D341Med (cell line): Measurements from ENCODE around the gene KIF26B.
"Not testable (repeated sequence)": the region's sequence is repeated elsewhere in the genome, so short reads cannot be mapped to it uniquely, and the experiment has no call there.

Experiments
- DNase-seq: peaks from one replicate; pipeline ENCODE4 v3.0.0; 2012; ENCODE audit warnings: low spot score

KIF26B gene

DNA sequence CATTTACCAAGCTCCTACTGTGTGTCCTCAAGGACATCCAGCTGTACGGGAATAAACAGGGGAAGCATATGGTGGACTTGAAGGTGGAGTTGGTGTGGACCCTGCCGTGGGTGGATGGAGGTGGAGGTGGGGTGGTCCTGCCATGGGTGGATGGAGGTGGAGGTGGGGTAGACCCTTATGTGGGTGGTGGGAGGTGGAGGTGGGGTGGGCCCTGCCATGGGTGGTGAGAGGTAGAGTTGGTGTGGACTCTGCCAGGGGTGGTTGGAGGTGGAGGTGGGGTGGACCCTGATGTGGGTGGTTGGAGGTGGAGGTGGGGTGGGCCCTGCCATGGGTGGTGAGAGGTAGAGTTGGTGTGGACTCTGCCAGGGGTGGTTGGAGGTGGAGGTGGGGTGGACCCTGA is 169.0 kb downstream of the KIF26B start:
- DNase-seq, result not testable (repeated sequence)

DNA sequence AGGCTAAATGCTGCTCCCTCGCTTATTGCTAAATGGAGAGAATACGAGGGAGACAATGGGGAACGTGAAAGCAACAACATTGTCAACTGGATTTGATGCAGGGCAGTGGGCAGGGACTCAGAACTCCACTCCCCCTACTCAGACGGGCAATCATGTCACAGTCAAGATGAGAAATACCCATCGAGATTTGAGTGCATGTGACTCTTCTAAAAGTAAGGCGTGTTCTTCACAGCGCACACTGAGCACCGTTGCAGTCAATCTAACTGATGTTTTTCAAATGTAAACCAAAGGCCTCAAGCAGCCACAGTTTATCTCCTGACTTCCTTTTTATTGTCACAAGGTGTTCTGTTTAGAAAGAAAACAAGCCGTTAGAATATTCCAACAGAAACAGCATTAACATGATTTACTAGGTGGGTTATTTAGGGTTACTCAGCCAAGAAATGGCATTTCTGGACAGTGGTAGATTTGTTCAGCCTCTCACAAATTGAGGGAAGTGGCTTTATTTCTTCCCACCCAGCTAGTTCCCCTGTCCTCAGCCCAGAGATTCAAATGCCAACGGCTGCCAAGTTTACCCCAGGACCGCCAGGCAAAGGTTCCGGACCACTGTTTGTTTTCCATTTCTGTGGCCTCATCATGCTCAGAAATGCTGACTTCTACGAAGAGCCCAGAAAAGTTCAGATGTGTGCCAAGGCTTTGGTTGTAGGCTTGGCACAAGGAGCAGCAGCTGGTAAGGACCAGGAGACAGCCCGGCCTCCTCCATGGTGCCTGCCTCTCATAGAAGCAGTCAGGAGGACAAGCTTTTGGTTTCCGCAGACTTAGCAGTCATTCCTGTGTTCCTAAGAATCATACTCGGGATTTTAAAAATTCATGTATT is 171.4 kb downstream of the KIF26B start:
- no peak for DNase-seq

DNA sequence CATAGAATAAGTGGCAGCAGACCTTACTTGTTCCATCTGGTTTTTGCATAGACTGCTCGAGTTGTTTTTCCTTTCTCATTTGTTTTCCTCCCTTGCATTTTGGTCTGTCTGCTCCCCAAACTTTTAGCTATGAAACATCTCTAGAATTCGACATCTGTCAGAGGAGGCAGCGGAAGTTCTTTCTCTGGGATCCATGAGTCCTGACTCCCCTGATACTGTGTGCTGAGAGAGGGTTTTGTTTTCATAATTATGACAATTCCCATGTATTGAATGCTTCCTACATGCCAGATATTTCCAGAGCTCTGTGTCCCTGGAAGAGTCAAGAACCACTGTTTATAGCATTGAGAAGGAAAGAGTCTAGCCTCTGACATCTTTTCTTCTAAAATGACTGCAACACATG is 172.6 kb downstream of the KIF26B start:
- no peak for DNase-seq

DNA sequence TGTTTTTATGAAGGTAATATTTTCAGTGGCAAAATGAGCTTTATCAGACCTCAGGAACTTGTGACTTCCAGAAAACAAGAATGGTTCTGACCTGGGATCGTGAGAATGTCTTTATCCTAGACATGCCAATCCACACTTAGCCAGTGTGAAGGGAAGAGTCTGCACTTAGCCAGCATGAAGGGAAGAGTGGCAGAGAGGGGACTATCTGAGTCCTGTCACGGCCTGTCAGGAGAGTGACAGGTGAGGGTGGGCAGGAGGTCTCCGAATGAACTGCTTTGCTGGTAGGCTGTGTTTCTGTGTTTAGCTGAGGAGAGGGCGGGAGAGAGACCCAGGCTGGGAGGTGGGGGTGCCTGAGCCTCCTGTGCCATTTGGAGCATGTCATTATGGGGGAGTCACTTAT is 173.1 kb downstream of the KIF26B start:
- no peak for DNase-seq

DNA sequence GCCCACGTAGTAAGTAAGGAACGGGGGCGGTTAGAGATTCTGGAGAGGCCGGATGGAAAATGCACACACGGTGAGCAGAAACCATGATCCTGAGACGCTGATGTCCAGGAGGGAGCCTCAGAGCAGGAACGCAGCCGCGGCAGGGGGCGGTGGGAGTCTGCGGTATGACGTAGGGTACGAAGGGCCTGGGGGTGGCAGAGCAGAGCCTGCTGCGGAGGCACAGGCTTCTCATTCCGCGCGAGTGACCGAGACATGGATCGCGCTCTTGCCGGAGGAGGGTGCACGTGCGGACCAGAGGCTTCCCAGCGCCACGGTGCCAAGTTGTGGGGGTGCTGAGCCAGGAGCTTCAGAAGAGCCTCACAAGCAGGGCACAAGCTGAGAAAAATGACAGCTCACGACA is 176.2 kb downstream of the KIF26B start:
- no peak for DNase-seq

DNA sequence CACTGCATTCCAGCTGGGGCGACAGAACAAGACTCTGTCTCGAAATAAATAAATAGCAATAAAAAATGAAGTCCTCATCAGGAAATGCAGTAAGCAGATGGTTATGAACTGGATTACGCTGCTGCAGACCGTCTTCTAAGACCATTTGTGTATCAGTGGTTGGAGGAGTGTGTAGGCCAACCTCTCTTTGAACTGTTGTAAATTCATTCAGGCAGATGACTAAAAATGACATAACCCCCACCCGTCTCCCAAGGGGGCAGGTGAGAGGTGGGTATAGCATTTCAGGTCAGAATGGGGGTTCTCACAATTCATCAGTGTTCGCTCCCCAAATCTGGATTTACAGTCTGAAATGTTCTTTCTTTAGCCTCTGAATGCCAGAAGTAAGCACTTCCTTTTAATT is 177.3 kb downstream of the KIF26B start:
- DNase-seq, result no peak

DNA sequence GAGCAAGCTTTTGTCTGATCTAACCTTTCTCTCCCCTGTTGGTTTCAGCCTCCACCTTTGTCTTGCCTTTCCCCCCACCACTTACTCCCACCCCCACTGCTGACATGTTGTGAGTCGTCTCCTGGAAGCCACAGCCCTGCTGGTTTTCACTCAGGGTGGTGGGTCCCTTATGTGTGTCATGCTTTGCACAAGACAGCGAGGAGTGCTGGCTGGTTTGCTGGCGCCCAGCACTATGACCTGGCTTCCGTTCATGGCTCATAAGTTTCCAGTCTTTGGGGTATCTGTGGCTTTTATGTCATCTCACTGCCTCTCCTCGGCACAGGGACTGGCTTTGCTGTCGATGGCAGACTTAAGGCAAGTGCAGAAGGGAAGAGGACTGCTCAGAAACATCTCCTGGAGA is 177.7 kb downstream of the KIF26B start:
- no peak for DNase-seq

DNA sequence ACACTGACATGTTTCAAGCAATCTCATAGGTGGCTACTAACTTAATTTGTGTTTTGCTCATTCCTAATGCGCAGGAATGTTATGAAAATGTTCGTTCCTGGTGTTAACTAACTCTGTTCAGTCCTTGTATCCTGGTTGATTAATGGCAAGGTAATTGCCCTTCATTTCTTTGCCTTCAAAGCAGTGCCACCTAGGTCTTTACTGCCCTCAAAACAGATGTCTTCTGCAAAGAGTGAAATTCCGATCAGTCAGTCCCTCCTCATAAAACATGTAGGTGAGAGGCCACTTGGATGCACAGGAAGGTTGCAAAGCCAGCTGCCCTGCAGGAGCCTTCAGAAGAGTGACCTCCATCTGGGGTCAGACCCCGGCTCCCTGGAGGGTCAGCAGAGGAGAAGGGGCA is 179.4 kb downstream of the KIF26B start:
- DNase-seq, result no peak

DNA sequence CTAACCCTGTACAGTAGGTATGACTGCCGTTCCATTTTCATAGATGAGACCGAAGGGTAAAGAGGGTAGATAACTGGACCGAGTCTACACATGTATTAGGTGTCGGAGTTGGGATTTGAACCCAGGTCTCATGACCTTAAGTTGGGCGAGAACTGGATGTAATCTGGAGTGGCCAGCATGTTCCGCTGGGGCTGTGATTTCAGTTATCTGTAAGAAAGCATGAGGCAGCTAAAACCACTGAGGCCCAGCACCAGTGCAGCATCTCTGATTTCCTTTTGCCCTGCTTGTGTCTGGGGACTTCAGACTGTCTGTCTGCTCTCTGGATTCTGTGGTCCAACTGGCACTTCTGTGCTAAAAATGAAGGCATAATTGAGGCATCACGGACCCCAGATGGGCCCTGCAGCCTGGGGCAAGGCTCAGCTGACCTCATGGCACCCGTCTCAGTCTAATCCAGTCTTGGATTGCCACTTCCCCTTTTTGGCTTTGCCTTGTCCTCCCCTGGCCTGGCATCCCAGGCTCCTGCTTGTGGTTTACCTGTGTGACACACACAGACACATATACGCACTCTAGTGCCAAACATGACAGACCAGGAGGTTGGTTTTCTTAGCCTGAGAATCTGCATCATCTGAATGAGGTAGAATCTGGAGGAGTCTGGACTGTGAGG is 180.2 kb downstream of the KIF26B start:
- no peak for DNase-seq

DNA sequence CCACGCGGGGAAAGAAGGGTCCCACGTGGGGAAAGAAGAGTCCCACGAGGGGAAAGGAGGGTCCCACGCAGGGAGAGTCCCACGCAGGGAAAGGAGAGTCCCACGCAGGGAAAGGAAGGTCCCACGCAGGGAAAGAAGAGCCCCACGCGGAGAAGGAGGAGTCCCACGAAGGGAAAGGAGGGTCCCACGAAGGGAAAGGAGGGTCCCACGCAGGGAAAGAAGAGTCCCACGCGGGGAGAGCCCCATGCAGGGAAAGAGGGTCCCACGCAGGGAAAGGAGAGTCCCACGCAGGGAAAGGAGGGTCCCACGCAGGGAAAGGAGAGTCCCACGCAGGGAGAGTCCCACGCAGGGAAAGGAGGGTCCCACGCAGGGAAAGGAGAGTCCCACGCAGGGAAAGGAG is 180.9 kb downstream of the KIF26B start:
- DNase-seq, result not testable (repeated sequence)

DNA sequence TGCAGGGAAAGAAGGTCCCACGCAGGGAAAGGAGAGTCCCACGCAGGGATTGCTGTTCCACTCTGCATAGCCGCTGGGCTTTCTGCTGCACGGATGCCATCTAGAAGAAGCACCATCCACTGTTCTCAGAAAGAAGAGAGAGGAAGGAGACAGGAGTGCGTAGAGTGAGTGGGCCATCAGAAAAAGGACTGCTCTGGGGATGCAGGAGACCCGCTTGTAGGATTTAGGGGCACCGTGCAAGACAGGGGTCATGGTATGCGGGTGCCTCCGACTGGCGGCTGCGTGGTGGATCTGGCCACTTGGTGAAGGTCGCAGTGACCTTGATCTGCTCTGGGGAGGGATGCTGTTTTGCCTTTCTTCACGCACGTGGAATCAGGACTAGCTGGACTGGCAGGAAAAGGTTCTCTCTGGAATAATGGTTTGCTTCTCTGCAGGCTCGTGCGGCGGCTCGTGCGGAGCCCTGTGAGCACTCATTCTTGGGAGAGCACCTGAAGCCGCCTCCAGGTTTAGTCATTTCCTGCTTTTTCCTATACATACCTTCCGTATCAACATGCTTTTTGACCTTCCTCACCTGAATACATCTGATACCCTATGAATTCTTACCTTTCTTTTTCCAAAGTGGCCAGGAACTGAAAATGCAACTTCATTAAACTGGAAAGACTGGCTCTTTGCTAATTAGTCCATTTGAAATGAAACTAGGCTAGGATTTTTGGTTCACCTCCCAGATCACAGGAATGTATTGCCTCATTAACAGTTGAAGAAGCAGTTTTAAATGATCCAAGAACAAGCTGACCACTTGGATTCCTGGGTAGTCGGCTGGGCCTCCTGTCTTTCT is 181.6 kb downstream of the KIF26B start:
- no peak for DNase-seq

DNA sequence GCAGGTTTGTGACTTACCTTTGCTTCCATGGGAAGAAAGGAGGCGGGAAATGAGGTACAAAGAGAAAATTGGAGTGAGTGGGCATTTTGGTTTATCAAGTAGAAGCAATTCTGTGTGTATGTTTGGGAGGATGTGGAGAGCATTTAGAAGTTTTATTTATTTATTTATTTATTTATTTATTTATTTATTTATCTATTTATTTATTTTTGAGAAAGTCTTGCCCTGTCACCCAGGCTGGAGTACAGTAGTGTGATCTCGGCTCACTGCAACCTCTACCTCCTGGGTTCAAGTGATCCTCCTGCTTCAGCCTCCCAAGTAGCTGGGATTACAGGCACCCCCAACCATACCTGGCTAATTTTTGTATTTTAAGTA is 182.2 kb downstream of the KIF26B start:
- DNase-seq, result not testable (repeated sequence)

DNA sequence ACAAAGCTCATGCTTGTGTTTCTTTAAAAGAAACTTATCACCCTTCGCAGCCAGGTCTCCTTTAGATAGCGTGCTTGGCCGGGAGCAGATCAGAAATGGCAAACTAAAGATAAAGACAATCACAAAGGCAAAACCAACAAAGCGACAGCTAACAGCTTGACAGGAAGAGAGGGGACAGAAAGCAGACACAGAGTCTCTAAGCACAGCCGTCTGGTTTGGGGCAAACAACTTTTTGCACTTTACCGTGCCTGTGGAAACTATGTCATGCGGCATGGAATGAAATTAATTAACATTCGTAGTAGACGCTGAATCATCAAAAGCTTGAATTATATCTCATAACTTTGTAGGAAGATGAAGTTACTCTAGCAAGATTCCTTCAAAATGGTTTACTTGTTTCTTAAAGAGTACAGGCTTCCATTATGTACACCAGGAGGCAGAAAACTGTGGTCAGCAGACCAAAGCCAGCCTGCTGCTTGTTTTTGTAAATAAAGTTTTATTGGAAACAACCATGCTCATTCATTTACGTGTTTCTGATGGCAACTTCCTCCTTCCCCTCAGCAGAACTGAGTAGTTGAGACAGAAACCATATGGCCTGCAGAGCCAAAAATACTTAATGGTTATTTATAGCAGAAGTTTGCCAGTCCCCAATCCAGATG is 183.2 kb downstream of the KIF26B start:
- no peak for DNase-seq

DNA sequence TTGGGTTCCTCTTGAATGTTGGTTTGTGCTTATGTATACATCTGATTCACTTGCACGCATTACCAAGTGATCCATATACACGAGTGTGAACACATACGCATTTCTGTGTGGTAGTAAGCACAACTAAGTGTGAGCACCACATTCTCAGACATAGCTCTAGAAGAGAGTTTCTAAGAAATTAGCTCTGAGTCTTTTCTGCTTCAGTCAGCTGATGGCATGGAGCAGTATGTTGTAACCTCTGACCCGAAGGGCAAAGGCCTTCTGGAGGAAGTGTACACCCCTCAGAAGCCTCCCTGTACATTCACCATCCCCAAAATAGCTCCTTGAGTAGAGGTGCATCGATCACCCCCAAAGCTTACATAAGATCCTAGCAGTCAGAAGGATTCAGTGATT is 183.7 kb downstream of the KIF26B start:
- DNase-seq, result no peak

DNA sequence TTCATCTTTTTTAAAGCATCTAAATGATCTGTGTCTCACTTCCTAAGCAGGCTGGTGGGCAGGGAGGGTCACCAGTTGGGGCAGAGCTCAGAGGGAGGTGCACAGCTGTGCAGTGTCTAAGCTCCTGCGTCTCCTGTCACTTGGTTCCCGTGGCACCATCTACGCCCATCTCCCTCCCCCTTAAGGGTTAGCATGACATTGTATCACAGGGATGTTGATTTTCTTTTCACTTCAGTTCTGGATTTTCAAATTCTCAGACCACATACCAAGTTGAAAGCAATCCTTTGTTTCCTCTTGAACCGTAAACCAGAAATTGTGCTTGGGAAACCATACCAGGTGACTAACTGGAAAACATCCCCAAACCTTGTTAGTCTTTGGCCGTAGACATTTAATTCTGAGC is 187.0 kb downstream of the KIF26B start:
- no peak for DNase-seq

DNA sequence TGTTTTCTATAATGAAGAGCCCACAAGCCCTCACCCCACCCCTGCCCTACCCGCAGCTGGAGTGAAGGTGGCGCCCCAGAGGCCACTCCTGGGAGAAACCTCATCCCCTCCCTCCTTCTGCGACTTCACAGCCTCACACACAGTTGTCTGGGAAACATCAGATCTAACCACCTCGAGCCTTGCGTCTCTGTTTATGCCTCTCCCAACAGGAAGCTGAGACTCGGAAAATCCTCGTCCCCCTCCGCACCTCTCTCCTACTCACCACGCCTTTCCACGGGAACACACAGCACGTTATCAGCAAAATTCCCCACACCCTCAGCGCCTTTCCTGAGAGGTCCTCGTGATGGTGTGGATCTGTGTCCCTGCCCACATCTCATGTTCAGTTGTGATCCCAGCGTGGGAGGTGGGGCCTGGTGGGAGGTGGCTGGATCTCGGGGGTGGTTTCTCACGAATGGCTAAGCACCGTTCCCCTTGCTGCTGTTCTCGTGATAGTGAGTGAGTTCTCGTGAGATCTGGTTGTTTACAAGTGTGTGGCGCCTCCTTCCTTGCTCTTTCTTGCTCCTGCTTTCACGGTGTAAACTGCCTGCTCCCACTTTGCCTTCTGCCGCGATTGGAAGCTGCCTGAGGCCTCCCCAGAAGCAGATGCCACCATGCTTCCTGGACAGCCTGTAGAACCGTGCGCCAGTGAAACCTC is 190.6 kb downstream of the KIF26B start:
- DNase-seq, result no peak

DNA sequence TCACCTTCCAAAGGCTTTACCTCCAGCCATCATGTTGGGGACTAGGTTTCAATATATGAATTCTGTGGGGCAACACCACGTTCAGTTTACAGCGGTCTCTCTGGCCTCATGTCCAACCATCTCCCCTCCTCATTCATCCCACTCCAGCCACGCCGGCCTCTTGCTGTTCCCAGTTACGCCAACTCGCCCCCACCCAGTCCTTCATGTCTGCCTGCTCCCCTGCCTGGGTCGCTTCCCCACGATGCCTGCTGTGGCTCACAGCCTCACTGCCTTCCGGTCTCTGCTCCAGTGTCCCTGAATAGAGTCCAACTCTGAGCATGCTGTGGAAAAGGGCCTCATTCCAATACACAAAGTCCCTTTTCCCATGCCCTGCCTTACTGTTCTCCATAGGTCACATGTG is 193.8 kb downstream of the KIF26B start:
- DNase-seq, result no peak

DNA sequence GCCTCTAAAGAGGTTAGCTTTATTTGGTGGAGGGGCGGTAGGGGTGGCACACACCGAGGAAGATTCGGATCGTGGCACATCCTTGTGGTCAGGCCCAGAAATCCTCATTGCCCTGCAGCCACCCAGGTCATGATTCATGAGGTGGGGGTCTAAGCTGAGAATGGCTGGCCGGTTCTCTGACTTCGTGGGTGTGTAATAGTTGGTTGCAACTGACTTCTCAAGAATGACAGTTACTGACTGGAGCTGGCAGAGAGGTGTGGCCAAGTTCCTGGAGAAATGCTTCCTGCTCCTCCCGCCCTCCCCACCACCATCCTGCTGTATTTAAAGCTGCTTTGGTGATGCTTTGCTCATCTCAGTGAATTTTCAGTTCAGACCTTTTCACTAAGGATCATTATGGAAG is 198.6 kb downstream of the KIF26B start:
- DNase-seq, result no peak

DNA sequence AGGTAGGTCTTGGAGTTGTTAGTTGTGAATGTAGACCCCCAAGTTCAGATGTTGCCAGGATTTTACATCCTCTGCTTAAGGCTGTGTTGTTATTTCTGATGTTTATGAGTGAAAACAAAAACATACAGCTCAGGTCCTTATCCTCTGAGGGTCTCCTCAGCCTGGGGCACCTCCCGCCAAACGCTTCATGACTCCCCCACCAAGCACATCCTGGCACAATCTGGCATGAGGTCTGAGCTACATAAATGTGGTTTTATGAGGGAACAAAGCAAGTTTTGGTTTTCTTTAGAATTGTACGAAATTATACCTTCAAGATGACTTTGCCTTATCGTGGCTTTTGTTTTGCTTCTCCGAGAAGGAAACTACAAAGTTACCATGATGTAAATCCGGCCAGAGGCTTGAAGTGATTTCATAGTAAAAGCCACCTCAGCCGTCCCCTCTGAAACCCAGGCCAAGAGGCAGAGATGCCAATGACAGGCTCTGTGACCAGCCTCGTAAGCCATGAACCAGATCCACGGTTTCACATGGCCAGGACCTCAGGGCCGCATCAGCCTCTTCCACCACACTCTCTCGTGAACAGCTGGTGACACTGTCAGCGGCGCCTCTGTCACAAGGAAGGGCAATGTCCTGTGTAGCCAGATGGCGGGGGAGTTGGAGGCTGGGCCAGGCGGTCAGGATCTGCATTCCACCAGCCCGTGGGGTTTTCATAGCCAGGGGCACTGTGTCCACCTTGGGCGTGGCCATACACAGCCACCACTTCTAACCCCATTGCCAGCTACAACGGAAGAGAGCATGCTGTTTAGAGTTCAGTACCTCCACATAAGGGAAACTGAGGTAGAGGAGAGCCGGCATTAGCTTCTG is 199.4 kb downstream of the KIF26B start:
- no peak for DNase-seq

DNA sequence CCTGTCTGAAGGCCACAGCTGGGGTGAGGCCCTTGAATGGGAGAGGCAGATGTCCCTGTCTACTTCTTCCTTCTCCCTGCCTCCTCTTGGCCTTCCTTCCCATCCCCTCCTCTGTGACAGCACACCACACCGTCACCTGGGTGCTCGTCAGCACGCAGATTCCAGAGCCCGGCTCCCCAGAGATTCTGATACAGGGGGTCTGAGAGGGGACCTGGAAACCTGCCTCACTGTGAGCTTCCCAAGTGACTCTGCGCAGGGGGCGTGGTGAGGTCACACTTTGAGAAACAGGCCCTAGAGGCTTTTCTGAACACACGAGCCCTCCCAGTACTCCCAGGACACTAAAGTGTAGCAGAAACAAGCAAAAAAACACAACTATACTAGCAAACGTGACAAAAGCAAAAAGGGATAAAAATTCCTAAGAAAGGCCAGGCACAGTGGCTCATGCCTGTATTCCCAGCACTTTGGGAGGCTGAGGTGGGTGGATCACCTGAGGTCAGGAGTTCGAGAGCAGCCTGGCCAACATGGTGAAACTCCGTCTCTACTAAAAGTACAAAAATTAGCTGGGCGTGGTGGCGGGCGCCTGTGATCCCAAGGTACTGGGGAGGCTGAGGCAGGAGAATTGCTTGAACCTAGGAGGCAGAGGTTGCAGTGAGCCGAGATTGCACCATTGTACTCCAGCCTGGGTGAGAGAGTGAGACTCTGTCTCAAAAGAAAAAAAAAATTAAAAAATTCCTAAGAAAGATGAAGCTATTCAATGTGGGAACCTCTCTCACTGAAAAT is 201.3 kb downstream of the KIF26B start:
- not testable (repeated sequence) for DNase-seq
